Smooth muscle cell (in vitro differentiated cells): Measurements from ENCODE around the gene ANKS1B. TPM values are rescaled to one million over a fixed set of nuclear protein-coding genes. Genes with fewer than 3 reads are reported as not detected.

Source experiments
- DNase-seq: peaks from one replicate; lab custom pipeline; 2025; ENCODE audit not compliant: unreplicated experiment; lab: John Stamatoyannopoulos, UW
- H2AFZ ChIP-seq: fragments of 200-600 bp; sonication (generic); 2 replicates; pipeline ENCODE4 v1.6.0; 2016; ENCODE audit warnings: antibody characterized with exemption, low read depth, mild to moderate bottlenecking
- H3F3A ChIP-seq: fragments of 200-600 bp; sonication (generic); 2 replicates; pipeline ENCODE4 v1.6.0; 2017; ENCODE audit warnings: antibody characterized with exemption, low read depth
- H3K27ac ChIP-seq: fragments of 200-600 bp; sonication (generic); 2 replicates; pipeline ENCODE4 v1.5.1; 2016; ENCODE audit warnings: low read depth, mild to moderate bottlenecking
- H3K27me3 ChIP-seq: fragments of 200-600 bp; sonication (generic); 2 replicates; pipeline ENCODE4 v1.6.1; 2016; ENCODE audit warnings: low read depth, mild to moderate bottlenecking
- H3K36me3 ChIP-seq: fragments of 200-600 bp; sonication (generic); 2 replicates; pipeline ENCODE4 v1.5.1; 2016; ENCODE audit warnings: low read depth
- H3K4me1 ChIP-seq: fragments of 200-600 bp; sonication (generic); 2 replicates; pipeline ENCODE4 v1.5.1; 2016; ENCODE audit warnings: low read depth
- H3K4me2 ChIP-seq: fragments of 200-600 bp; sonication (generic); 2 replicates; pipeline ENCODE4 v1.6.0; 2016; ENCODE audit warnings: mild to moderate bottlenecking
- H3K4me3 ChIP-seq: fragments of 200-600 bp; sonication (generic); 2 replicates; pipeline ENCODE4 v1.5.1; 2016; ENCODE audit warnings: mild to moderate bottlenecking
- H3K79me2 ChIP-seq: fragments of 200-600 bp; sonication (generic); 2 replicates; pipeline ENCODE4 v1.6.0; 2016; ENCODE audit warnings: low read depth, mild to moderate bottlenecking
- H3K9ac ChIP-seq: fragments of 200-600 bp; sonication (generic); 2 replicates; pipeline ENCODE4 v1.6.0; 2016; ENCODE audit warnings: low read depth
- H3K9me3 ChIP-seq: fragments of 200-600 bp; sonication (generic); replicated peaks from 2 replicates; pipeline ENCODE4 v1.5.1; 2016; ENCODE audit warnings: low read depth
- H4K20me1 ChIP-seq: fragments of 200-600 bp; sonication (generic); 2 replicates; pipeline ENCODE4 v1.6.0; 2016; ENCODE audit warnings: low read depth
- CTCF ChIP-seq: fragments of 200-600 bp; sonication (generic); IDR thresholded peaks from 2 replicates; pipeline ENCODE4 v1.5.1; 2017; ENCODE audit warnings: borderline replicate concordance, mild to moderate bottlenecking, antibody characterized with exemption; ENCODE audit not compliant: insufficient read depth, poor library complexity, severe bottlenecking
- WGBS: methylation state at CpG from one replicate; pipeline ENCODE4 v1.1.7; 2016; ENCODE audit warnings: low lambda C conversion rate; 5-methylcytosine and 5-hydroxymethylcytosine counted together
- polyA plus RNA-seq: library from polyadenylated mRNA; unstranded; fragments of >200 nt; fragmentation: Nextera tagmentation; extraction: Ambion mirVana; gene quantifications from 2 replicates; pipeline ENCODE4 v1.2.1, GENCODE V29; 2016
- total RNA-seq: library from RNA; depleted of rRNA; stranded (reverse); fragments of >200 nt; gene quantifications from 2 replicates; pipeline ENCODE4 v1.2.3, GENCODE V29; 2014

ANKS1B gene
- total and polyA plus RNA-seq, 2 experiments from 2014 or later: 0.47 to 7.3 TPM

GRCh38 chr12:99523853-99524252, 460.9 kb downstream of the ANKS1B start:
- 82% methylated on average over 2 of the region's 2 CpGs for WGBS
- Histone ChIP-seq H3K4me2 (no peak overlapping the region), H2AFZ (no peak overlapping the region), H3K4me3 (no peak overlapping the region), H3K27ac (no peak overlapping the region), H3F3A (no peaks in the 10 kb centered on the region), H4K20me1 (no peaks in the 10 kb centered on the region), H3K4me1 (no peaks in the 10 kb centered on the region), H3K27me3 (no peaks in the 10 kb centered on the region), H3K9ac (no peak overlapping the region), H3K36me3 (no peaks in the 10 kb centered on the region), H3K9me3 (no peaks in the 10 kb centered on the region), H3K79me2 (no peaks in the 10 kb centered on the region)
- TF ChIP-seq CTCF: no peak
- DNase-seq: no peak

GRCh38 chr12:99522456-99522855, 462.3 kb downstream of the ANKS1B start:
- TF ChIP-seq CTCF: no peak
- no peaks in the 10 kb centered on the region for H4K20me1 ChIP-seq
- H3K9ac ChIP-seq: no peak overlapping the region
- no peaks in the 10 kb centered on the region for H3K27me3 ChIP-seq
- no peak overlapping the region for H2AFZ ChIP-seq
- no peak for DNase-seq
- H3K9me3 ChIP-seq: no peaks in the 10 kb centered on the region
- H3K4me3 ChIP-seq: no peak overlapping the region
- no peaks in the 10 kb centered on the region for H3K36me3 ChIP-seq
- no peaks in the 10 kb centered on the region for H3K4me1 ChIP-seq
- H3K79me2 ChIP-seq: no peaks in the 10 kb centered on the region
- H3F3A ChIP-seq: no peaks in the 10 kb centered on the region
- WGBS: 48% methylated on average over 2 of the region's 2 CpGs
- no peak overlapping the region for H3K4me2 ChIP-seq
- H3K27ac ChIP-seq: no peak overlapping the region

GRCh38 chr12:99521664-99522063, 463.1 kb downstream of the ANKS1B start:
- no peaks in the 10 kb centered on the region for H4K20me1 ChIP-seq
- no peaks in the 10 kb centered on the region for H3K9me3 ChIP-seq
- no peak overlapping the region for H3K27ac ChIP-seq
- H2AFZ ChIP-seq: no peak overlapping the region
- WGBS: 91% methylated on average over 3 of the region's 3 CpGs
- no peak for TF ChIP-seq CTCF
- DNase-seq: no peak
- no peak overlapping the region for H3K9ac ChIP-seq
- no peaks in the 10 kb centered on the region for H3F3A ChIP-seq
- no peaks in the 10 kb centered on the region for H3K79me2 ChIP-seq
- no peak overlapping the region for H3K4me2 ChIP-seq
- H3K27me3 ChIP-seq: no peaks in the 10 kb centered on the region
- no peaks in the 10 kb centered on the region for H3K4me1 ChIP-seq
- no peak overlapping the region for H3K4me3 ChIP-seq
- H3K36me3 ChIP-seq: no peaks in the 10 kb centered on the region

- Histone ChIP-seq H3K4me3 (no peak overlapping the region), H3K9me3 (no peaks in the 10 kb centered on the region), H3K36me3 (no peaks in the 10 kb centered on the region), H3K4me1 (no peaks in the 10 kb centered on the region), H3K27ac (no peak overlapping the region), H3K9ac (no peak overlapping the region), H3K79me2 (no peaks in the 10 kb centered on the region), H3K4me2 (no peak overlapping the region), H4K20me1 (no peaks in the 10 kb centered on the region), H2AFZ (no peak overlapping the region), H3K27me3 (no peaks in the 10 kb centered on the region), H3F3A (no peaks in the 10 kb centered on the region)
- no peak for DNase-seq
- no peak for TF ChIP-seq CTCF
- WGBS: 92% methylated on average over 2 of the region's 2 CpGs
Observed at GRCh38 chr12:99513066-99513465, 471.7 kb downstream of the ANKS1B start.
